DOHH2 (cell line): Measurements from ENCODE around the gene FBP1.

Experiments
- H3F3A ChIP-seq: fragments of 200-600 bp; sonication (generic), shearing (Covaris generic); 2 replicates; pipeline ENCODE4 v1.6.0; 2016; ENCODE audit warnings: antibody characterized with exemption, mild to moderate bottlenecking; ENCODE audit not compliant: control insufficient read depth, insufficient read depth
- H3K27ac ChIP-seq: fragments of 200-600 bp; sonication (generic); 2 replicates; pipeline ENCODE4 v1.5.1; 2014; ENCODE audit warnings: low read depth, mild to moderate bottlenecking, low read length, moderate library complexity
- H3K27me3 ChIP-seq: fragments of 200-600 bp; sonication (generic); 2 replicates; pipeline ENCODE4 v1.6.1; 2014; ENCODE audit warnings: mild to moderate bottlenecking, low read length, mixed read lengths; ENCODE audit not compliant: control insufficient read depth
- H3K36me3 ChIP-seq: fragments of 200-600 bp; sonication (generic); 2 replicates; pipeline ENCODE4 v1.6.1; 2014; ENCODE audit warnings: mild to moderate bottlenecking, low read length, moderate library complexity, mixed read lengths; ENCODE audit not compliant: control insufficient read depth
- H3K4me1 ChIP-seq: fragments of 200-600 bp; sonication (generic); 2 replicates; pipeline ENCODE4 v1.6.1; 2014; ENCODE audit warnings: mild to moderate bottlenecking, low read length, mixed read lengths; ENCODE audit not compliant: control insufficient read depth
- H3K4me2 ChIP-seq: fragments of 200-600 bp; sonication (generic); 2 replicates; pipeline ENCODE4 v1.6.0; 2014; ENCODE audit warnings: mild to moderate bottlenecking, low read length, moderate library complexity
- H3K4me3 ChIP-seq: fragments of 200-600 bp; sonication (generic); 2 replicates; pipeline ENCODE4 v1.5.1; 2014; ENCODE audit warnings: mild to moderate bottlenecking, low read length, mixed read lengths
- H3K79me2 ChIP-seq: fragments of 200-600 bp; sonication (generic); 2 replicates; pipeline ENCODE4 v1.6.1; 2014; ENCODE audit warnings: mild to moderate bottlenecking, low read length, mixed read lengths; ENCODE audit not compliant: control insufficient read depth
- H3K9me2 ChIP-seq: fragments of 200-600 bp; sonication (generic); replicated peaks from 2 replicates; pipeline ENCODE4 v1.6.1; 2014; ENCODE audit warnings: mild to moderate bottlenecking, low read length, mixed read lengths; ENCODE audit not compliant: control insufficient read depth
- H3K9me3 ChIP-seq: fragments of 200-600 bp; sonication (generic); 2 replicates; pipeline ENCODE4 v1.6.1; 2014; ENCODE audit warnings: antibody characterized with exemption, low read length, mixed read lengths; ENCODE audit not compliant: control insufficient read depth, insufficient read depth
- H4K20me1 ChIP-seq: fragments of 200-600 bp; sonication (generic); 2 replicates; pipeline ENCODE4 v1.6.0; 2014; ENCODE audit warnings: low read depth, mild to moderate bottlenecking, antibody characterized with exemption, low read length, moderate library complexity; ENCODE audit not compliant: control insufficient read depth, insufficient read depth
- CTCF ChIP-seq: fragments of 200-600 bp; sonication (generic); IDR thresholded peaks from one replicate; pipeline ENCODE4 v1.5.1; 2014; ENCODE audit warnings: antibody characterized with exemption, mild to moderate bottlenecking, low read depth, low read length; ENCODE audit not compliant: poor library complexity, severe bottlenecking
- EZH2phosphoT487 ChIP-seq: fragments of 200-600 bp; sonication (generic); IDR thresholded peaks from 2 replicates; pipeline ENCODE4 v1.6.1; 2017; ENCODE audit warnings: borderline replicate concordance, mild to moderate bottlenecking, antibody characterized with exemption, low read length, moderate library complexity, mixed read lengths

Gene FBP1

DNA sequence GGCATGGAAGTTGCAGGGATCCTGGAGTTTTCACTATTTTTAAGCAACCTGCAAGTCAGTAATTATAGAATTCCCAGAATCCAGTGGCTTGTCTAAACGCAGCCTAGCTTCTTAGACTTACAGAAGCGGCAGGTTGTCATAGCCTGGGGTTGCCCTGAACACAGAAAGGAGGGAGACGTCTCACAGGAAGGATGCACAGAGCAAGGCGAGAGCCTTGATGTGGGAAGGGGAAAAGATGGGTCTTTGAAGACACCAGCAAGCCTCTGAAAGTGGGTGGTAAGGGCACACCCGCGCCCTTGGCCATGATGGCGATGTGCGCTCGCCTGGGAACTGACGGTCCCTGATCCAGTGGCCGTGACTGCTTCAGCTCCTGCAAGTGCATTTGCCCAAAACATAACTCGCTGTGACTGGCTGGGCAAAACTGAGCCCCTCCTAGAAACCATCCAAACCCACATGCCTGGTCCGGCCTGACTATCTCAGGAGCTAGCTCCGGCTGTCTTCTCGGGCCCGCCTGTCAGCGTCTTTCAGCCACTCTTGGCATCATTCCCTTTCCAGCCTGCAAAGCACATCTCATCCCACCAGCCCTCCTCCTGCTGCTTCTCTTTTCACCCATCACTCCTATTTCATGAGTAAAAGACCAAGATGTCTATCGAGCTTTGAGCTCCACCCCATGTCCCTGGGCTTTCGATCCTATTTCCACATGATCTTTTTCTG, 17.1 kb downstream of the FBP1 start:
- Histone ChIP-seq H3K79me2 (no peaks in the 10 kb centered on the region), H3K36me3 (no peaks in the 10 kb centered on the region), H3K27me3 (no peaks in the 10 kb centered on the region), H3K9me2 (no peaks in the 10 kb centered on the region), H3F3A (no peaks in the 10 kb centered on the region), H3K4me1 (no peaks in the 10 kb centered on the region), H4K20me1 (no peaks in the 10 kb centered on the region), H3K4me3 (no peak overlapping the region), H3K27ac (no peak overlapping the region), H3K4me2 (no peak overlapping the region), H3K9me3 (no peaks in the 10 kb centered on the region)
- TF ChIP-seq CTCF (no peak), EZH2phosphoT487 (no peak)

GRCh38 chr9:94619026-94619425, 20.3 kb downstream of the FBP1 start:
- Histone ChIP-seq H3K79me2 (no peaks in the 10 kb centered on the region), H3F3A (no peaks in the 10 kb centered on the region), H3K36me3 (no peaks in the 10 kb centered on the region), H3K9me2 (no peaks in the 10 kb centered on the region), H3K27me3 (no peaks in the 10 kb centered on the region), H3K4me1 (no peaks in the 10 kb centered on the region), H3K4me2 (no peak overlapping the region), H4K20me1 (no peaks in the 10 kb centered on the region), H3K9me3 (no peaks in the 10 kb centered on the region), H3K4me3 (no peak overlapping the region), H3K27ac (no peak overlapping the region)
- TF ChIP-seq CTCF: no peak
- no peak for TF ChIP-seq EZH2phosphoT487

- no peak for TF ChIP-seq EZH2phosphoT487
- no peak for TF ChIP-seq CTCF
- H3K9me3 ChIP-seq: no peaks in the 10 kb centered on the region
- H3K4me1 ChIP-seq: no peaks in the 10 kb centered on the region
- no peaks in the 10 kb centered on the region for H4K20me1 ChIP-seq
- H3K36me3 ChIP-seq: no peaks in the 10 kb centered on the region
- no peak overlapping the region for H3K27ac ChIP-seq
- peaks cover 10% of the 10 kb centered on the region for H3K27me3 ChIP-seq
- no peak overlapping the region for H3K4me2 ChIP-seq
- no peak overlapping the region for H3K4me3 ChIP-seq
- H3K9me2 ChIP-seq: no peaks in the 10 kb centered on the region
- no peaks in the 10 kb centered on the region for H3K79me2 ChIP-seq
- no peaks in the 10 kb centered on the region for H3F3A ChIP-seq
These were observed 26.3 kb downstream of the FBP1 start for GRCh38 chr9:94613003-94613402.
